GM18499 (cell line): ENCODE measurements around the gene PRIMA1.

Experiments used
- ATAC-seq: cut with Tn5 transposase; IDR thresholded peaks from one replicate; pipeline ENCODE4 v1.9.1; 2021; ENCODE audit warnings: moderate number of reproducible peaks; ENCODE audit not compliant: insufficient read depth, unreplicated experiment

PRIMA1 gene

DNA sequence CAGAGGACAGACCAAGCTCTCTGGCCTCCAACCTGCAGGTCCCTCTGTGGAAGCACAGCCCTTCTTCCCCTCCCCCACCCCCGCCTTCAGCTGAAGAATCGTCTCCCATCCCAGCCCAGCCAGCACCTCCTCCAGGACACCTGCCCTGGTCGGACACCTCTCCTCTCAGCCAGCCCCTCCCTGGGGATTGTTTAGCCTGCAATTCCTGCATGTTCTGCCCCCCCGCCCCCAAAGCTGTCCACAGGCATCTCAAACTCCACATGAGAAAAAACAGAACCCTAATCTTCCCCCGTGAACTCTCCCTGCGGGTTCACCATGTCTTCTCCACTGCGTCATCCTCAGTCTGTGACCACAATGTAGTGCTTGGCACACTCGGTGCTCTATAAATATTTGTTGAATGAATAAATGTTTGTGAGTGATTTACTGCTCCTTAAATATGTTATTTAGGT lies 24.1 kb downstream of the PRIMA1 start:
- ATAC-seq = no peak

DNA sequence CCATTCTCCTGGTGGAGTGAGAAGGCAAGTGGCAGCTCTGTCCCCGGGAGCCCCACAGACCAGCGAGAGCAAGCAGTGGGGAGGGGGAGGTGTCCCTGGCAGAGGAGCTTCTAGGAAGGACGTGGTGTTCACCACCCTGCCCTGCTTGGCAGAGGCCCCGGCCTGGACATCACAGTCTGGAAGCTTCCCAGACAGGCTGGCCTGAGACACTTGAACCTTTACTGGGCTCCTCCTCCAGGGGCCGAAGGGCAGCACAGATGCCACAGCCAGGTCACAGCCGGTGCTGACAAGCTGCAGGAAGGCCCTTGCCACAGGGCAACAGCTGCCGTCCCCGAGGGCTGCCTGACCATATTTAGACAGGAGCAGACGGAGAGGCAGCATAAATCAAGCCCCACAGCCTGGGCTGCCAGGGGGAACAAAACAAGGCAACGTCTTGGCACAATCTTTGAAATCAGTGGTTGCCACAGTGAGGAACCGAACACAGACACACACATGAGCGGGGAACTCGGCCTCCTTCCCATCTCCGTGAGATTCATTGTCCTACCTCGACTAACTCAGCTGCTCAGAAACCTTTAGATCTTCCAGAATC lies 28.5 kb downstream of the PRIMA1 start:
- ATAC-seq = no peak

DNA sequence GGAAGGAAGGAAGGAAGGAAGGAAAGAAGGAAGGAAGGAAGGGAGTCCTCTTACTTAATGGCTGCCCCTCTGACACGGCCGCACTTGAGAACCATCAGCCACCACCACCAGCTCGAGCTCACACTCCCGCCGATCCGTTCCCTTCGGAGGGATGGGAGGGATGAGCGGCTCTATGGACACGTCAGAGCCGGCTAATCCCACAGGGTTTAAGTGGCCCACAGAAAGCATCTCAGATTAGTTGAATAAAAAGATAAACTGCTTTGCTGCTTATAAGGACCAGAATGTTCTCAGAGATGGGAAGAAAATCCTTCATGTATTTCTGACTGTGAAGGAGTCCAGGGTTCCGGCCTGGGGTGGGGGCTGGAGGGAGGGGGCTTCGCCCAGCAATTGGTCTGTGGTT lies 31.1 kb downstream of the PRIMA1 start:
- no peak for ATAC-seq

- ATAC-seq = no peak
Measured at GRCh38 chr14:93753647-93754046, 34.6 kb downstream of the PRIMA1 start.

- no peak for ATAC-seq
Measured at GRCh38 chr14:93752980-93753561, 35.2 kb downstream of the PRIMA1 start.

- ATAC-seq = no peak
Measured at GRCh38 chr14:93751946-93752655, 36.2 kb downstream of the PRIMA1 start.

GRCh38 chr14:93749076-93749420 lies 39.2 kb downstream of the PRIMA1 start:
- no peak for ATAC-seq

- no peak for ATAC-seq
Measured at GRCh38 chr14:93748208-93749075, 39.8 kb downstream of the PRIMA1 start.

DNA sequence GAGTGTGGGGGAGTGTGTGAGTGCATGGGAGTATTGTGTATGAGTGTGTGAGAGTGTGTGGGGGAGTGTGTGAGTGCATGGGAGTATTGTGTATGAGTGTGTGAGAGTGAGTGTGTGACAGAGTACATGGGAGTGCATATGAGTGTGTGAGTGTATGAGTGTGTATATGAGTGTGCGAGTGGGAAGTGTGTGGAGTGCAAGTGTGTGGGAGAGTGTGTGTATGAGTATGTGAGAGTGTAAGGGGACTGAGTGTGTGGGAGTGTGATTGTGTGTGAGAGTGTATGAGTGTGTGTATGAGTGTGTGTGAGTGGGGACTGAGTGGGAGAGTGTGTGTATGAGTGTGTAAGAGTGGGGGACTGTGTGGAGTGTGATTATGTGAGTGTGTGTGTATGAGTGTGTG lies 40.7 kb downstream of the PRIMA1 start:
- no peak for ATAC-seq

DNA sequence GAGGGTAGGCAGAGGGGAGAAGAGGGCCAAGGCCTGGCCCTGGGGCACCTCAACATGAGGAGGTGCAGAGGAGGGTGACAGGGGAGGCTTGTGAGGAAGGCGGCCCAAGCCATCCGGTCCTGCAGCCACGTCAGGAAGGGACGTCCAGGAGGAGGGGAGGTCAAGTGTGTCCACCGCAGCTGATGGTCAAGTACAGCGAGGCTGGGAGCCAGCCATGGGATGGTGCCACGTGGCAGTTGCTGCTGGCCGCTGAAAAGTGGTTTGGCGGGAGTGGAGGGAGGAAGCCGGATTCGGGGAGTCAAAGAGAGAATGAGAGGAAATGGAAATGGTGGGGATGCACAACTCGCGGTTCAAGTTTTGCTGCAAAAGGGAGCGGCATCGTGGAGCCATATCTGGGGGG lies 41.2 kb downstream of the PRIMA1 start:
- ATAC-seq = no peak

- no peak for ATAC-seq
Measured at GRCh38 chr14:93745603-93746273, 42.5 kb downstream of the PRIMA1 start.

- no peak for ATAC-seq
Measured at GRCh38 chr14:93744876-93745275, 43.4 kb downstream of the PRIMA1 start.

GRCh38 chr14:93744176-93744575 lies 44.1 kb downstream of the PRIMA1 start:
- ATAC-seq = no peak

- no peak for ATAC-seq
Measured at GRCh38 chr14:93743270-93744060, 44.8 kb downstream of the PRIMA1 start.

DNA sequence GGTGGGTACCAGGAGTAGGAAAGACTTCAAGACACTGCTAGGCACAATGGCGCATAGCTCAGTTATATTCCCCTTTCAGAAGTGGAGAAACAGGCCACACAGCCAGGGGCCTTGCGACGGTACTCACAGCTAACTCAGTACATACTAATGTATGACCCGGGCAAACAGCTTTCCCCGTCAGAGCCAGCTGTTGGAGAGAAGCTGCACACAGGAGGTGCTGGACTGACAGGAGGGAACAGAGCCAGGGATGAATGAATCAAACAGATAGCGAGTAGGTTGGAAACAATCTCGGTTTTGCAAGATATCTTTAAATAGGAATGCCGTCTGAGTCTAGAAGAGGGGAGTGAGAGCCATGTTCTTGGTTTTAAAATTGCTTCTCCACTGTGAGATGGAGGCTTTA lies 45.5 kb downstream of the PRIMA1 start:
- no peak for ATAC-seq

DNA sequence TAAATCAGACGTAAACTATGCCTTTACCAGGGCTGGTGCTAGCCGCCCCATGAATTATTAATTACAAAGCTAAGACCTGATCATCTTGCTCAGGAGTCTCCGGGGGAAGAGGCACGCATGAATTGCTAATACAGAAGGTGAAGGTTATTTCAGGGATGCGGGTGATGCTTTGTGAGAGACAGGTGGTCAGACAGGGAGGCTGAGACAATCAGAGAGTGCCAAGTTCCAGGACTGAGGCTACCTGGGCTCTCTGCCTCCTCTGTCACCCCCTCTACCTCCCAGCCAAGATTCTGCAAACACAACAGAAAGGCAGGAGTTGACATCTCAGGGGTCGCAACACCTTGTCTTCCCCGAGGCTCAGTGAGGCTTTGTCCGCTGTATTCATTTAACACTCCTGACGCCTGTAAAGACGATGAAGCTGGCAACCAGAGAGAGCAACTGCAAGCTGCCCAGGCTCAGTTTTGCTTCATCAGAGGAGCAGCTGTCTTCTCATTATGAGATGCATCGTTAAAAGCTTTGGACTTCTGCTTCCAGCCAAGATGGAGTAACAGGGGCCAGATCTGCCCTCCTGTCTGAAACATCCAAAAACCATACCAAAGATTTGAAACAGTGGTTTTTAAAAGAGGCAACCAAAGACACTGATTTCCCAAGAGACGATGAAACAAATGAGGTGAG lies 46.6 kb downstream of the PRIMA1 start:
- ATAC-seq = no peak

- ATAC-seq = no peak
Measured at GRCh38 chr14:93737634-93738033, 50.7 kb downstream of the PRIMA1 start.

DNA sequence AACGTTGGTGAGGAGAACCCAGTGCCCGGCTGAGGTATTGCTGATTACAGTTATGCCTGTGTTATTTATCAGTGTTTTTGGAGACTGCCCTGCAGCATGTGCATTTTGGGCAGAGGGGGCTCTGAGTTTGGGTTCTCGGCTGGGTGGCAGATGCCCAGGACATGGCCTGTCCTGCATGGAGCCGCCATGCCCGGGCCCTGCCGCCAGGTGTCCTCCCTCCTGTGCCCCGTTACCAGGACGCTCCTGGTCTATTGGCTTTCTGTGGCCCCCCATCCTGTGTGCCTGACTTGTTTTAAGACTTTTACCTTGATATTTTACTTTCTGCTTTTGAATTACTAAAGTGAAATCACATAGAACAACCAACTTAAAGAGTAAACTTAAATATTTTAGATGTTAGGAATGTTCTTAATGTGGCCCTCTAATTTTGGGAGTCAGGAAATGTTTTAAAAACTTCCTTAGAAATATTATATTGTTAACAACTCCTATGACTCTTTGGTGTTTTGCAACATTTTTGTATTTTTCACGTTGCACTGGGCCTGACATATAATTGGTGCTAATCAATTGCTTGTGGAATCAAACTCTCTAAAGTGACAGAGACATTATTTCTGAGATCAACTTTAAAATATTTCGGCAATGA lies 51.8 kb downstream of the PRIMA1 start:
- ATAC-seq = no peak

DNA sequence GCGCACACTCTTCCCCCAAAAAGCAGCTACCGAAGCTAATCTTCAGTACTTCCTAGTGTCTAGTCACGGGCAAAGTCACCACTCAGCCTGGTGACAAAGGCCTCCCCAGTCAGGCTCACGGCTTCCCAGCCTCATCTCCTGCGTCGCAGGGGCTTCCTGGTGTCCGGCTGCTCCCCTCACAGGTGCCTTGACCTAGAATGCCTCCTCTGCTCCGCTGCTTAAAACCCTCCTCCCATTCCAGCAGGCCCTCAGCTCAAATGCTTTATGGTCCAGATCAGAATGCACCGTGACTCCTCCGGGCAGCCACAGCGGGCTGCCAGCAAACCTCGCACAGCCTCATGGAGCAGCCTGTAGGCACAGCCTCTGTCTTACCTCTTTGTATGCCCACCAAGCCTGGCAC lies 53.1 kb downstream of the PRIMA1 start:
- ATAC-seq = no peak
